HEK293T (cell line): ENCODE measurements around the gene LSM11.

Experiments
- BHLHE40 ChIP-seq: fragments of 450-650 bp; IDR thresholded peaks from 2 replicates; pipeline ENCODE4 v1.6.1; 2016; ENCODE audit warnings: mild to moderate bottlenecking, moderate library complexity, borderline replicate concordance
- CTBP1 ChIP-seq: fragments of 450-650 bp; IDR thresholded peaks from 2 replicates; pipeline ENCODE4 v1.6.1; 2016; ENCODE audit warnings: borderline replicate concordance
- ELF4 ChIP-seq: fragments of 450-650 bp; IDR thresholded peaks from 2 replicates; pipeline ENCODE4 v1.6.1; 2017; ENCODE audit warnings: antibody characterized with exemption
- FOXA1 ChIP-seq: fragments of 450-650 bp; IDR thresholded peaks from 2 replicates; pipeline ENCODE4 v1.6.1; 2016; ENCODE audit warnings: mild to moderate bottlenecking
- FOXK2 ChIP-seq: fragments of 450-650 bp; IDR thresholded peaks from 2 replicates; pipeline ENCODE4 v1.6.1; 2016; ENCODE audit warnings: mild to moderate bottlenecking
- FOXM1 ChIP-seq: fragments of 450-650 bp; IDR thresholded peaks from 2 replicates; pipeline ENCODE4 v1.6.1; 2017; ENCODE audit warnings: mild to moderate bottlenecking, borderline replicate concordance
- L3MBTL2 ChIP-seq: fragments of 450-650 bp; conservative IDR thresholded peaks from 2 replicates; pipeline ENCODE4 v1.6.1; 2016; ENCODE audit warnings: mild to moderate bottlenecking
- LEF1 ChIP-seq: fragments of 450-650 bp; IDR thresholded peaks from 2 replicates; pipeline ENCODE4 v1.6.1; 2017; ENCODE audit warnings: mild to moderate bottlenecking, borderline replicate concordance
- NFRKB ChIP-seq: fragments of 450-650 bp; IDR thresholded peaks from 2 replicates; pipeline ENCODE4 v1.6.1; 2016; ENCODE audit warnings: mild to moderate bottlenecking, moderate library complexity
- SP1 ChIP-seq: fragments of 450-650 bp; IDR thresholded peaks from 2 replicates; pipeline ENCODE4 v1.6.1; 2017
- SUZ12 ChIP-seq: fragments of 450-650 bp; IDR thresholded peaks from 2 replicates; pipeline ENCODE4 v1.6.1; 2016; ENCODE audit warnings: mild to moderate bottlenecking
- TARDBP ChIP-seq: fragments of 450-650 bp; IDR thresholded peaks from 2 replicates; pipeline ENCODE4 v1.6.1; 2016
- ZNF384 ChIP-seq: fragments of 450-650 bp; IDR thresholded peaks from 2 replicates; pipeline ENCODE4 v1.6.1; 2016

- TF ChIP-seq BHLHE40 = no peak
- no peak for TF ChIP-seq FOXM1
- no peak for TF ChIP-seq SUZ12
- TF ChIP-seq SP1 = no peak
- no peak for TF ChIP-seq ZNF384
- no peak for TF ChIP-seq LEF1
- no peak for TF ChIP-seq FOXK2
- TF ChIP-seq ELF4 = no peak
- TF ChIP-seq NFRKB = no peak
- TF ChIP-seq FOXA1 = no peak
- no peak for TF ChIP-seq TARDBP
- no peak for TF ChIP-seq CTBP1
- TF ChIP-seq L3MBTL2 = no peak
Measured at GRCh38 chr5:157713830-157714595, 29.5 kb upstream of the LSM11 start.
